ENCODE results near the gene GAS7. TPM values are rescaled to one million over a fixed set of nuclear protein-coding genes. Genes with fewer than 3 reads are reported as not detected.
A peak's percentile ranks its signal among the peaks of the same experiment; 100 is the strongest.
"Not testable (repeated sequence)": the region's sequence is repeated elsewhere in the genome, so short reads cannot be mapped to it uniquely, and the experiment has no call there.

The GAS7 gene
- total and polyA plus RNA-seq, 12 donors: 3.6 to 54.9 (median 28.0) TPM

- no peaks in the 10 kb centered on the region for H3K4me1 ChIP-seq (replicated peaks in 1 of 2)
- WGBS, 4 donors: 72 to 82% (median 79%) methylated on average over 6 to 8 of the region's 8 CpGs
- DNase-seq: no peak
- no peak overlapping the region for H3K27ac ChIP-seq
- no peaks in the 10 kb centered on the region for H3K27me3 ChIP-seq
- H3K4me3 ChIP-seq: no peak overlapping the region
- intact Hi-C loops (cut with DNase I): no loop called here
- H3K9me3 ChIP-seq (replicated peaks in 1 of 3): no peaks in the 10 kb centered on the region
- H3K36me3 ChIP-seq (replicated peaks in 1 of 2): no peaks in the 10 kb centered on the region
- no peak for TF ChIP-seq CTCF (IDR thresholded peaks at IDR 0.05)
These were observed 95.6 kb downstream of the GAS7 start for GRCh38 chr17:10102817-10103216.

GRCh38 chr17:10099051-10099571 lies 99.3 kb downstream of the GAS7 start:
- TF ChIP-seq CTCF (IDR thresholded peaks at IDR 0.05) (no peak), POLR2A (IDR thresholded peaks at IDR 0.05) (no peak)
- no peaks in the 10 kb centered on the region for H3K4me1 ChIP-seq (replicated peaks in 1 of 2)
- intact Hi-C loops (cut with DNase I): no loop called here
- H3K27ac ChIP-seq: peak overlapping the region in 1 of 5 donors; percentile 56
- no peaks in the 10 kb centered on the region for H3K9me3 ChIP-seq (replicated peaks in 1 of 3)
- no peaks in the 10 kb centered on the region for H3K36me3 ChIP-seq (replicated peaks in 1 of 2)
- H3K27me3 ChIP-seq: no peaks in the 10 kb centered on the region
- WGBS, 4 donors: 67 to 96% (median 77%) methylated on average over 7 to 8 of the region's 8 CpGs
- DNase-seq: peak in 1 of 7 donors; percentile 45
- no peak overlapping the region for H3K4me3 ChIP-seq

- H3K36me3 ChIP-seq (replicated peaks in 1 of 2): no peaks in the 10 kb centered on the region
- H3K27ac ChIP-seq: no peak overlapping the region
- intact Hi-C loops (cut with DNase I): no loop called here
- H3K9me3 ChIP-seq (replicated peaks in 1 of 3): no peaks in the 10 kb centered on the region
- H3K4me3 ChIP-seq: no peak overlapping the region
- WGBS, 4 donors: 83 to 88% (median 86%) methylated on average over 8 of the region's 8 CpGs
- H3K27me3 ChIP-seq: no peaks in the 10 kb centered on the region
- no peaks in the 10 kb centered on the region for H3K4me1 ChIP-seq (replicated peaks in 1 of 2)
- DNase-seq: peak in 1 of 7 donors; percentile 43
- TF ChIP-seq CTCF (IDR thresholded peaks at IDR 0.05) (no peak), POLR2A (IDR thresholded peaks at IDR 0.05) (no peak)
These were observed 101.8 kb downstream of the GAS7 start for GRCh38 chr17:10096596-10096995.

GRCh38 chr17:10095295-10095694 lies 103.1 kb downstream of the GAS7 start:
- peak overlapping the region in 2 of 5 donors; percentile 8 to 51 for H3K27ac ChIP-seq
- H3K27me3 ChIP-seq; H3K4me3 ChIP-seq; H3K36me3 ChIP-seq (replicated peaks in 1 of 2); H3K9me3 ChIP-seq (replicated peaks in 1 of 3); H3K4me1 ChIP-seq (replicated peaks in 1 of 2); intact Hi-C loops (cut with DNase I): not testable (repeated sequence)
- WGBS, 4 donors: 12 to 46% (median 30%) methylated on average over 8 of the region's 8 CpGs
- DNase-seq: peak in 6 of 7 donors; percentile 60 to 84 (median 64)

GRCh38 chr17:10094797-10095196 lies 103.6 kb downstream of the GAS7 start:
- intact Hi-C loops (cut with DNase I): loop anchor here in 1 of 2 donors (5.0 kb wide), 1 partner anchor 52 kb away; no protein-coding TSS in a partner anchor
- H3K4me3 ChIP-seq: no peak overlapping the region
- no peaks in the 10 kb centered on the region for H3K27me3 ChIP-seq
- peak in 2 of 7 donors; percentile 35 to 36 for DNase-seq
- peaks cover 0 to 3% of the 10 kb centered on the region in 2 donors for H3K4me1 ChIP-seq (replicated peaks in 1 of 2)
- no peak for TF ChIP-seq CTCF (IDR thresholded peaks at IDR 0.05)
- no peak for TF ChIP-seq POLR2A (IDR thresholded peaks at IDR 0.05)
- 70 to 79% (median 70%) methylated on average over 8 of the region's 8 CpGs for WGBS, 4 donors
- H3K36me3 ChIP-seq (replicated peaks in 1 of 2): no peaks in the 10 kb centered on the region
- peak overlapping the region in 1 of 5 donors; percentile 51 for H3K27ac ChIP-seq
- H3K9me3 ChIP-seq (replicated peaks in 1 of 3): no peaks in the 10 kb centered on the region
